ENCODE measurements around the gene PRDM11.

The PRDM11 gene

DNA sequence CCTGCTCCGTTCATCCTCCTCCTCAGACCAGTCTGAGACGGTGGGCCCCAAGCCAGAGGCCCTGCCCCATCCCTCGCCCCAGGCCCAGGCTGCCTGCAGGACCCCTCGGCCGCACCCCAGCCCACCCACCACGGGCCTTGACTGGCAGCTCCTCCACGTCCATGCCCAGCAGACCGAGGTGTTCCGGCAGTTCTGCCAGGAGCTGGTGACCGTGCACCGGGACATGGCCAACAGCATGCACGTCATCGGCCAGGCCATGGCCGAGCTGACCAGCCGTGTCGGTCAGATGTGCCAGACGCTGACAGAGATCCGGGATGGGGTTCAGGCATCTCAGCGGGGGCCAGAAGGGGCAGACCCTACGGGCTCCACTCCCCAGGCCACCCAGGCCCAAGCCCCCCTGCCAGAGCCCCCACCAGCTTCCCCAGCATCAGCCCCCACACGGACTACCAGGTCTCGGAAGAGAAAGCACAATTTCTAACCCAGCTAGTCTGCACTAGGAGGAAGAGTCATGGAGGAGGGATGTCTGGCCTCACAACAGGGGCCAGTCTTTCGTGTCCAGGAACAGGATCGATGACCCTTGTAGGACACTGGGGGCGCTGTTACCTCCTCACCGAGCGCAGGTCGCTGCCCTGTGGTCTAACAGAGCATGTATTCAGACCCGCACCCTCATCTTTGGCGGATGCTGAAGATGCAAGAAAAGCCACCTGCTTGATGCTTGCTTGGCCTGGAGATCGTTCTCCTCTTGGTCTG is 66.3 kb downstream of the PRDM11 start:
- no peak for DNase-seq (ENCODE audit: low read depth)

DNA sequence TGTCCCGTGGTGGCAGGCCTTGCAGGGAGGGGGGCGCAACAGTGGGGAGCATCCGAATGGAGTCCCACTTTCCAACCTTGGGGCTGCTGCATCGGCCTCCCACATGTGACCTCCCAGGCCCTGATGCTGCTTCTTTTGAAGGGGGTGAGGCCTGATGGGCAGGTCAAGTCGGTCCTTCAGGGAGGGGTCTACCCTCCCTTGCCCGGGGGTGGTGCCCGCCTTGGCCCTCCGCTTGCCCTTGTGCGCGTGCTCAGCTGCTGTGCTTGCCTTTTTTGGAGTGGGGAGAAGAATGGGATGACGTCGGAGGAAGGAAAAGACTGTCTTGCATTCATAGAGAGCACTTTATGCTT is 66.9 kb downstream of the PRDM11 start:
- no peak for DNase-seq (ENCODE audit: low read depth)

DNA sequence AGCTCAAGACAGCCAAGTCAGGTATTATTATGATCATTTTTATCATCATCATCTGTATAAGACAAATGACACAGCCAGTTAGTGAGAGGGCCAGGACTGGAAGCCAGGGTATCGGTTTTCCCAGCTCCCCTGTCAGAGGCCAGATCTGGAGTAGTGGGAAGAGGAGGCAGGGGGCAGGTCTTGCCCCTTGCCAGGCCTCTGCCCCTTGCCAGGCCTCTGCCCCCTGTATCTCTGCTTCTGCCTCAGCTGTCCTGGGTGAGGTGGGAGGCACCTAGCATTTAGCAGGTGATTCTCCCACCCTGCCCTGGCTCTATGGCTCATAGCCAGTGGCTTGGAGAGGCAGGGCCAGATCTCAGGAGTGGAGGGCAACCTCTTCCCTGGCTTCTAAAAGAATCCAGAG is 67.3 kb downstream of the PRDM11 start:
- DNase-seq (ENCODE audit: low read depth): no peak

DNA sequence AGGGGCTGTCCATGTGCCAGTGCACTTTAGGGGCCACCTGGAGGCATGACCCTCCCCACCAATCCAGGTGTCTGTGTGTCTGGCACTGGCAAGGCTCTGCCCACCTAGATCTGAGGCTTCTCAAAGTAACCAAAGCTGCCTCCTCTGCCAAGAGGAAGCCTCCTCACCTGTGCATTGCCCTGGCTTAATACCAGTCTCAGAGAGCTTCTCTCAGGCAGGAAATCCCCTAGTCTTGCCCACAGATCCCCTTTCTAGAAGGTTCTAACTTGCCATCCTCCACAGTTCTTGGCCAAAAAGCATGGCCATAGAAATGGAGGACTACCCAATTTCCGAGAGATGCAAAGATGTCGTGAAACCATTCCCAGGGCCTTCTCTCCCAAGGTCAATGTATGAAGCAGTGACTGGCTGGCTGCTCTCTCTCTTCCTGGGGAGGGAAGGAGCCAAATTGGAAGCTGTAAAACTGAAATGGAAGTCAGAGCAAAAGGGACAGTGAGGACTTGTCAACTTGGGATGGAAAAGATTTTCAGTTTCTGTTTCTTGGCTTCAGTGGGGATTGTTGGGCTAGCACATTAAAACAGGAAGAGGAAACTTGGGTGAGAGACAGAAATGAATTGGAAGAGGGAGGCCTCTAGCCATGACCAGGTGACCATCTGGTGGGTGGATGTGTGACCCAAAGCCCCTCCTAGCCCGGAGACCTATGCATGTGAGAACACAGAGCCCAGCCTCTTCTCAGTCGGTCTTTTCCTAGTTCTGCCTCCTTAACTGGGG is 68.8 kb downstream of the PRDM11 start:
- DNase-seq (ENCODE audit: low read depth): no peak

DNA sequence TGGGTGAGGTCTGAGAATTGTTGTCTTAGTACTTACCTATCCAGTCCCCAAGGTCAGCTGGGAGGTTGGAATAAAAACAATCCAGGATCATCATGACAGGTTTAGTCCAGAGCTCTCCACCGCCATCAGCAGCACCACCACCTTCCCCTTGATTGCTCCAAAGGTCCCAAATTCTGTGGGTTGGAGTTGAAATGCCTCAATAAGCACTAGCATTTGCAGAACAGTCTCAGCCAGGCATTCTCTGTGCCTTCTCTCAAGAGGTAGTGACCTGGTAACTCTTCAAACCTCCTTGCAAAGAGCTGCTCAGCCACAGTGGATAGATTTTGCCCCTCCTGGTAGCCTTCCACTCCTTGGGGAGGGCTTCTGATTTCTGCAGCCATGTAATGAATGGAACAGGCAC is 69.6 kb downstream of the PRDM11 start:
- DNase-seq (ENCODE audit: low read depth): no peak

DNA sequence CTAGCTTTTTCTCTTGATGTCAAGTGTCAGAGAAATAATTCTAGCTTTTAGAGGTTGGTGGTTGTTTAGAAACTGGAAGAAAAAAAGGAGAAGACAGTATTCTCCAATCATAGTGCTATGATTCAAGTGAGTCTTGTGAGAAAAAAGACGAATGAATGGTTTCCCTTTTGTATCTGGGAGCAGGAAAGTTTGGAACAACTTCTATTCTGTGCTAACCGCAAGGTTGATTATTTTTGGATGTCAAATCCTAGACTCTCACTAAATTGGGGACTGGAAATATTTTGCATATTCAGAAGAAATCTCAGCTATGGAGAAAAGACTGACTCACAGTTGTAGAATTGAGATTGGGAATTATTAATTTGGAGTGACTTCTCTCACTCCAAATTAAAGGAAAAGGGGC is 70.5 kb downstream of the PRDM11 start:
- DNase-seq (ENCODE audit: low read depth): no peak

DNA sequence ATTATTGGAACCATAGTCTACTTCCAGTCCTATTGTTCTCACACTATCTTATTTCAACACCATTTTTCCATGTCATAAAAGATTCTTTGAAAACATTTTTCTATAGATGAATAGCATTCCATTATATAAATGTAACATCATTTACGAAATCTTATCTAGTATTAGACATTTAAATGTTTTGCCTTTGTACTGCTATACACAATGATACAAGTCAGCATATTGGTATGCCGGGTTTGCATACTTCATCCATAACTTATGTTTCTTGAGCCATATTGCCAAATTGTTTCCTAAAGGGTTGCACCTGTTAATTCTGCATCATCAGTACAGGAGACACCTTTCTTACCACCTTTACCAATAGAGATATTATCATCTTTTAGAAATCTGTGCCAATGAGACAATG is 71.6 kb downstream of the PRDM11 start:
- no peak for DNase-seq (ENCODE audit: low read depth)

DNA sequence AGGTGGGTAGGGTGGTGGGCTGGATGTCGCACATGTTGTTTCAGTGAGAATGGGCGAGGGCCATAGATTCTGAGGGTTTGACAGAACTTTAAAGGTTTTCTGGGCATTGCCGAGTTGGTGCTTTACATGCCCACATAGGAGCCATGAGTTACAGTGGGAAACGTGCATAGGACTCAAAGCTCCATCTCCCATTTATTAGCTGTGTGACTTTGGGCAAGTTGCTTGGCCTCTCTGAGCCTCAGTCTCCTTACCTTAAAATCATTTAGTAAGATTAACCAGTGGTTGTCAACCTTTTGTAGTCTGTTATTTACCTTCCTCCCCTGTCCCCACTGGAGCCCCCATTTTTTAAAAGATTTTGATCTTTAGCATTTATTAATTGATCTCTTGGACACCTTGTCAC is 72.3 kb downstream of the PRDM11 start:
- DNase-seq (ENCODE audit: low read depth): no peak

DNA sequence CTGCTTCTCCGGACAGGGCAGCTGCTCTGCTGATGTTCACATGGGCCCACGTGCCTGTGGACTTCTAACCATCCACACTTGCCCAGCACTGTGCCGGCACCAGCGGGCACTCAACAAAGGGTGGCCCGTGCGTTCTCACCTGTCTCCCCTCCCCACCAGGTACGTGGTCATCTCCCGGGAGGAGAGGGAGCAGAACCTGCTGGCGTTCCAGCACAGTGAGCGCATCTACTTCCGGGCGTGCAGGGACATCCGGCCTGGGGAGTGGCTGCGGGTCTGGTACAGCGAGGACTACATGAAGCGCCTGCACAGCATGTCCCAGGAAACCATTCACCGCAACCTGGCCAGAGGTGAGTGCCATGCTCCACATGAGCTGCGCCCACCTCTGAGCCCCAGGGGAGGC is 73.0 kb downstream of the PRDM11 start:
- no peak for DNase-seq (ENCODE audit: low read depth)

DNA sequence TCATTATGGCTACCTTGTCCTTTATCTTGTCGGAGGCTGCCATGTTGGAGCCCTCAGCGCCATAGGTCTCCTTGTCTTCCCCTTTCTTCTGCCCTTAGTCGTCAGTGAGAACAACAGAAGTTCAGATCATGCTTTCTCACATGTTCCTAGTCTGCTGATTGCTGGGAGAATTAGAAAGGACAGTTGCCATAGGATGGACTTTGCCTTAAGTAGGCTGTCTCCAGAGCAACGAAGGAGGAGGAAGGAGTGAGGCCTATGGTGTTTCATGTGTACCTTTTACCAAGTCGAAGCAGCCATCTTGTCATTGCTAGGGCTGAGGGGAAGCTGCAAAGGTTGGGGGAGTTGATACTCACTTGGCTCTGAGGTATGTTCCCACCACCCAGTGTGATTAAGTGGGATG is 77.1 kb downstream of the PRDM11 start:
- no peak for DNase-seq (ENCODE audit: low read depth)

DNA sequence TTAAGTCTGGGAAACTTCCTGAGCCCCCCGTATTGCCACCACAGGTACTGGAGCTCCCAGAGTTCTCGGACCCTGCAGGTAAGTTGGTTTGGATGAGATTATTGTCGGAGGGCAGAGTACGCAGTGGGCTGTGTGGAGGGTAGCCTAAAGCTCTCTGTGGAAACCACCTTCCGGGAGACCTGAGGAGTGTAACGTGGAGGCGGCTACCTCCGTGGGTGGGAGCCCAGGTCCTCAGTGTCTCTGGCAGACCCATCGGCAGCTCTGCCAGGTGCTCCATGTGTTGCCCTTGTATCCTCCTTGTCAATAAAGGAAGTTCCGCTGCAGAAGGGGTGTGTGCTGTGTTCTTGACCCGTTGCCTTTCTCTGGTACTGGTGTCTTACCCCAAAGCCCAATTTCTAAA is 78.3 kb downstream of the PRDM11 start:
- DNase-seq (ENCODE audit: low read depth): no peak

DNA sequence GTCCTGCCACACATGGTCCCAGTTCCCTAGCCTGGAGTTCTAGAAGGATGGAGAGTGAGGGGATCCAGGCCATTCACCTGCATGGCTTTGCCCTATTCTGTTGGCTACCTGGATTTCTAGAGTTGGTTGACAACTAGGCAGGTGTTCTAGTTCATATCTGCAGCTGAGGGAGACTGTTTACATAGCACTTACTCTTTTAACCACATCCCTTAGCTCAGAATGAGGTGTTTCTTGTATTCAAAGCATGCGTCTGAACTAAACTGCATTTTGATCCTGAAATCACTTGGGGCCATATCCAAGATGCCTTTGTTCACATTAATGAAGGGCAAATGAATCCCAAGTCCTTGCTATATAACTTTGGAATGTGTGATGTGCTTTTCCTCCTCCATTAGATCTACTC is 78.8 kb downstream of the PRDM11 start:
- DNase-seq (ENCODE audit: low read depth): no peak

DNA sequence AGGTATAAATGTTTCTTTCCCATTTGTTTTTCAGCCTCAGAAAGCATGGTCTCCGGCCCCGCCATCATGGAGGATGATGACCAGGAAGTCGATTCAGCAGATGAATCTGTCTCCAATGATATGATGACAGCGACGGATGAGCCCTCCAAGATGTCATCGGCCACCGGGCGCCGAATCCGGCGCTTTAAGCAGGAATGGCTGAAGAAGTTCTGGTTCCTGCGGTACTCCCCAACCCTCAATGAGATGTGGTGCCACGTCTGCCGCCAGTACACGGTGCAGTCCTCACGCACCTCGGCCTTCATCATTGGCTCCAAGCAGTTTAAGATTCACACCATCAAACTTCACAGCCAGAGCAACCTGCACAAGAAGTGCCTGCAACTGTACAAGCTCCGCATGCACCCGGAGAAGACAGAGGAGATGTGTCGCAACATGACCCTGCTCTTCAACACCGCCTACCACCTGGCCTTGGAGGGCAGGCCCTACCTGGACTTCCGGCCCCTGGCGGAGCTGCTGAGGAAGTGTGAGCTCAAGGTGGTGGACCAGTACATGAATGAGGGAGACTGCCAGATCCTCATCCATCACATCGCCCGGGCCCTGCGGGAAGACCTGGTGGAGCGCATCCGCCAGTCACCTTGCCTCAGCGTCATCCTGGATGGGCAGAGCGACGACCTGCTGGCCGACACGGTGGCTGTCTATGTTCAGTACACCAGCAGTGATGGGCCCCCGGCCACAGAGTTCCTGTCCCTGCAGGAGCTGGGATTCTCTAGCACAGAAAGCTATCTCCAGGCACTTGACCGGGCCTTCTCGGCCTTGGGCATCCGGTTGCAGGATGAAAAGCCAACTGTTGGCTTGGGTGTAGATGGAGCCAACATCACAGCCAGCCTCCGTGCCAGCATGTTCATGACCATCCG is 79.8 kb downstream of the PRDM11 start:
- no peak for DNase-seq (ENCODE audit: low read depth)

DNA sequence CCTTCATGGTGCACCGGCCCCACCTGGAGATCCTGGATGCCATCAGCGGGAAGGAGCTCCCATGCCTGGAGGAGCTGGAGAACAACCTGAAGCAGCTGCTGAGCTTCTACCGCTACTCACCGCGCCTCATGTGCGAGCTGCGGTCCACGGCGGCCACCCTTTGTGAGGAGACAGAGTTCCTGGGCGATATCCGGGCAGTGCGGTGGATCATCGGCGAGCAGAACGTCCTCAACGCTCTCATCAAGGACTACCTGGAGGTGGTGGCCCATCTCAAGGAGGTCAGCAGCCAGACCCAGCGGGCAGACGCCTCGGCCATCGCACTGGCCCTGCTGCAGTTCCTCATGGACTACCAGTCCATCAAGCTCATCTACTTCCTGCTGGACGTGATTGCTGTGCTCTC is 80.5 kb downstream of the PRDM11 start:
- DNase-seq (ENCODE audit: low read depth): no peak

DNA sequence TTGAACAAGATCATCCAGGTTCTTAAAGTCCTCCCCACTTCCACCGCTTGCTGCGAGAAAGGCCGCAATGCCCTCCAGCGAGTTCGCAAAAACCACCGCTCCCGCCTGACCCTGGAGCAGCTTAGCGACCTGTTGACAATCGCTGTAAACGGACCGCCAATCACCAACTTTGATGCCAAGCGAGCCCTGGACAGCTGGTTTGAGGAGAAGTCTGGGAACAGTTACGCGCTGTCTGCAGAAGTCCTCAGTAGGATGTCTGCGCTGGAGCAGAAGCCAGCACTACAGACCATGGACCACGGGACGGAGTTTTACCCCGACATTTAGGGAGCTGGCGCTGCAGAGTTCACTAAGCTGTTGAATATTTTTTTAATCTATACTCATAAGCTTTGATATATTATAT is 81.4 kb downstream of the PRDM11 start:
- DNase-seq (ENCODE audit: low read depth): no peak

DNA sequence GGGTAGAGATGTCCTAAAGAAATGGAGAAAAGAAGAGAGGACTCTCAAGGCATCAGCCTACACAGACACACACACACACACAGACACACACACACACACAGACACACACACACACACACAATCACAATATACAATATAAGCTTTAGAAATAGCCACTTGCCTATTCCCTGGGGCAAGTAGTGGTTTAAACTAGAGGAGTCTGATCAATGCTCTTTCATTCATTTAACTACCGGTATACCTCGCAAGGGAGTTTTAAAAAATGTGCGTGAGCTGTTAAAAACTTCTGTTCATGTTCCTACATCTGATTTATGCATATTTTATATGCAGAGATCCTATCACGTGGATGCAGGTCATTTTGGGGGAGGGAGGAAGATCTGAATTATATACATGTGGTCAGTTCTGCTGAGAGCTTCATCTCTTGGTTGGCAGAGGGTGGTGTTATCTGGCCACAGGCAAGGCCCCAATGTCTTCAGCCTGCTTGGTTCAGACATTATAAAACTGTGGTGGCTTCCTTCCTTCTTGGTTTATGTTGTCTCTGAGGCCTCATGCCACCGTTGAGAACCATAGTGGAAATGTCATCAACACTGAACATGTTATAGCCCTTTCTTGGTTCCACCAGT is 83.1 kb downstream of the PRDM11 start:
- no peak for DNase-seq (ENCODE audit: low read depth)

DNA sequence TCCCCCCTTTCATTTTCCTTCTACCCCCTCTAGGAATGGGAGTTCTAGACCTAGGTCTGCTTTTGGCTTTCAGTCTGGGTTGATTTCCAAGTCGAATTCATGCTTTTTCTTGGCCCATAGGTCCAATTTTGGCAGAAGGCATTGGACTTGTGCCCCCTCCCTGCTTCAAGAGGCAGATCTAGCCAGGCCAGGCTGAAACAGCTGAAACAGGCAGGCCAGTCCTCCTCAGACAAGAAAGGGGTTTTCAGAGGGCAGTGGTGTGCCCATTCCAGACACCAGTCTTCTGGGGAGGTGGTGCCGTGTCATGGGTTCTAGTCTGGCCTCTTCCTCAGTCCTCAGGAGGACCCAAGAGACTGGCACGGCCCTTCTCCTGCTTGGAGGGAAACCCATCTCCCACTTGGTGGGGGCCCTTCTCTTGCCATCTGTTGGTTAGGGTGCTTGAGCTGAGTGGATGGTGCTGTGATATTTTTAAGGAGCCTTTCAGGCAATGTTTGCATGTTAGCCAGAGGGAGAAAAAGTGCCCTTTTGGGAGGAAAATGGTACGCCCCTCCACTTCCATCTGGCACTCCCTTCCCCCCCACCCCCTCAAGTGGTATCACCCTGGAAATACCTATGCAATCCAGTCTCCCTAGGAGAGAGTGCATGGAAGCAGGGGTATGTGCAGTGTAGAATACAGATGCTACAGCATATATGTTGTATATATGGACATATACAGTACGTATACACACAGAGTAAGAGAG is 86.1 kb downstream of the PRDM11 start:
- no peak for DNase-seq (ENCODE audit: low read depth)

DNA sequence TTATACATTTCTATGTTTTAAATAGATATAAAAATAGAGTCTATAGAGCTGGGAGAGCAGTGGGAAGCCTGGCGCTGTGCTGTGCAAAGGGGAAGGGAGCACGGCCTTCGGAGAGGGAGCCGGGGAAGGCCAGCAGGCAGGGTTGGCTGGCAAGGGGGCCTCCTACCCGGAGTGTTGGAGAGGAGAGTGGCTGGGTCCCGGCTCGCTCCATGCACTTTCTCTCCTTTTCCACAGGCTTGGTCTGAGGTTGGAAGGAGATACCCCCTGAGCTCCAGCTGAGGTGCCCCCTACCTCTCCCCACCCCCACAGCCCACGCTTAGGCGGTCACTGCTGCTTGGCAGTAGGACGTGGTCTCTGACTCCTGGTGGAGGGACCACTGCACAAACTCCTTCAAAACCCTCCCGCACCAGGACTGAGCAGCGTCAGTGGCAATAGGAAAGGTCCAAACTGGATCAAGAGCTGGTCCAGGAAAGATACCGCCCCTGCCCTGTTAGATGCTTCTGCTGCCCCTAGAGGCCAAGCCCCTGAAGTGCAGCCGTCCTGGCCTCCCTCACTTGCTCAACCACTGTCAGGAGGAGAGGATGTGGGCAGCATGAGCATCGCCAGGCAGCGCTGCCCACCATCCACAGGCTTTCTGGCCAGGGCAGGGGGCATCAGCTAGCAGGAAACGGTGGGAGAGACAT is 86.8 kb downstream of the PRDM11 start:
- no peak for DNase-seq (ENCODE audit: low read depth)

DNA sequence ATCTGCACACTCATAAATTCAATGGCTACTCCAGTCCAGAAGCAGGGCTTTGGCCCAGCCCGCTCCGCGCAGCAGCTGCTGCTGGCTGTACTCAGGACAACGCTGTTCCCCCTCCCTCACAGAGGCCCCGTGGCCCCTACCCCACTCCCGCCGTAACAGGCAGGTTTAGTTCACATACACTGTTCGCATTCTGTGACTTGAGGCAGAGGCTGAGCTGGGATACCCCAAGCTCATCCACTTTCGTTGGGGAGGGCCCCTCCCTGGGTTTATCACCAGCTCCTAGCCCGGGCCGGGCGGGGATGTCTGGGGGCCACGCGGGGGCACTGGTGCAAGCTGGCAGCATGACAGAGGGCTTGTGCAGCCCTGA is 87.3 kb downstream of the PRDM11 start:
- no peak for DNase-seq (ENCODE audit: low read depth)

DNA sequence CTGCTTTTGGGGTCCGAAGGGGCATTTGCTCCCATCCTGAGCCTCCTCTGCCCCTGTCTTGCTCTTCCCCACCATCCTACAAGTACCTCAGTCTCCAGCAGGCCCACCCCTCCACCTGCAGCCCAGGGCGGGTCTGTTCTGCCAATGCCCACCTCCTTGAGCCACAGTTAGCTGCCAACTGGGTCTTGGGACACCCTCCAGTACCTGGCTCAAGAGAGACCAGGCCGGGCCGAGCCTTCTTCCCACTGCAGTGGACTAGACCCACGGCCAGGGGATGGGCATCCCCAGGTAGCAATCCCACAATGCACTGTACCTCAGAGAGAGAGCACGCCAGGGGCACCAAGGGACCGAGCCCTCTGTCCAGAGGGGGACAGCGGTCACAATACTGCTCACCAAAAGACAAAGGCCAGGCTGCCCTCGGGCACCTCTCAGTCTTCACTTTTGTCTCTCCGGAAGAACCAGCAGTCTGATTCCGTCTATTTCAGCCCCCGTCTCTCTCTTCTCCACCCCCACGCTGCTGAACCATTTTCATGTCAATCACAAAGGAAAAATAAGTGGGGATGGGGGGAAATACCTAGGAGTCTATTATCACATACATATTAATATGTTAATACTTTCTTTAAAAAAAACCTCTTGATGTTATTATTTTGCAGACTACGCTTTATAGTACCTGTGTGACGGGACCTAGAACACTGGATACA is 88.0 kb downstream of the PRDM11 start:
- DNase-seq (ENCODE audit: low read depth): no peak
